ENCODE data around the gene UBLCP1.
A peak's percentile ranks its signal among the peaks of the same experiment; 100 is the strongest.
"Not testable (repeated sequence)": the region's sequence is repeated elsewhere in the genome, so short reads cannot be mapped to it uniquely, and the experiment has no call there.

Gene UBLCP1

DNA sequence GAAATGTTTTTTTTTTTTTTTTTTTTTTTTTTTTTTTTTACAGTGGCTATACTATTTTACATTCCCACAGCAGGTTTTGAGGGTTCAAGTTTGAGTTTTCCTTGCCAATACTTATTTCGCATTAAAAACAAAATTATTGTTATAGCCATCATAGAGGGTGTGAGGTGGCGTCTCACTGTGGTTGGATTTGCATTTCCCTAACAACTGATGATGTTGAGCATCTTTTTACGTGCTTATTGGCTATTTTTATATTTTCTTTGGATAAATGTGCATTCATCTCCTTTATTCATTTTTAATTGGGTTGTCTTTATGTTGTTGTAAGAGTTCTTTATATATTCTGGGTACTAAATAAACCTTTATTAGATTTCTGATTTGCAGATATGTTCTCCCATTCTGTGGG, 18.9 kb upstream of the UBLCP1 start:
- Histone ChIP-seq H3K4me1 (peaks cover 12 to 27% (median 21%) of the 10 kb centered on the region in 10 experiments), H3K27ac (no peak overlapping the region), H3K9me3 (replicated peaks in 1 of 11) (no peaks in the 10 kb centered on the region), H3K36me3 (no peaks in the 10 kb centered on the region), H4K20me1 (no peaks in the 10 kb centered on the region), H3K4me3 (no peak overlapping the region), H3K9ac (no peak overlapping the region), H3K4me2 (no peak overlapping the region), H3K27me3 (no peaks in the 10 kb centered on the region)
- no peak for TF ChIP-seq Cebpa-rat (IDR thresholded peaks at IDR 0.05)

DNA sequence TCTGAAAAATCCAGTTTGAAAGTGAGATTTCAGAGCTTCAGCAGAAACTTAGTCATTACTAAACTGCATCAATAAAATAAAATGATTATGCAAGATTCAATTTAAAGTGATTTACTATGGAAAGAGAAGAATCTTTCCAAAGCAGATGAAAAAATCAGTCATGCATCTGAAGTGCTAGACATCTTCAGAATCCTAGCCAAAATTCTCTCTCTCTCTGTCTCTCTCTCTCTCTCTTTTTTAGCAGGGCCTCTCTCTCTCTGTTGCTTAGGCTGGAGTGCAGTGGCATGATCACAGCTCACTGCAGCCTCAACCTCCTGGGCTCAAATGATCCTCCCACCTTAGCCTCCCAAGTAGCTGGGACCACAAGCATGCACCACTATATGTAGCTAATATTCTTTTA, 18.2 kb upstream of the UBLCP1 start:
- Histone ChIP-seq H3K9ac (no peak overlapping the region), H3K9me3 (replicated peaks in 1 of 11) (no peaks in the 10 kb centered on the region), H3K27ac (no peak overlapping the region), H3K4me3 (no peak overlapping the region), H3K4me1 (peaks cover 12 to 26% (median 21%) of the 10 kb centered on the region in 10 experiments), H3K27me3 (no peaks in the 10 kb centered on the region), H3K4me2 (no peak overlapping the region), H3K36me3 (no peaks in the 10 kb centered on the region), H4K20me1 (no peaks in the 10 kb centered on the region)
- no peak for TF ChIP-seq Cebpa-rat (IDR thresholded peaks at IDR 0.05)

DNA sequence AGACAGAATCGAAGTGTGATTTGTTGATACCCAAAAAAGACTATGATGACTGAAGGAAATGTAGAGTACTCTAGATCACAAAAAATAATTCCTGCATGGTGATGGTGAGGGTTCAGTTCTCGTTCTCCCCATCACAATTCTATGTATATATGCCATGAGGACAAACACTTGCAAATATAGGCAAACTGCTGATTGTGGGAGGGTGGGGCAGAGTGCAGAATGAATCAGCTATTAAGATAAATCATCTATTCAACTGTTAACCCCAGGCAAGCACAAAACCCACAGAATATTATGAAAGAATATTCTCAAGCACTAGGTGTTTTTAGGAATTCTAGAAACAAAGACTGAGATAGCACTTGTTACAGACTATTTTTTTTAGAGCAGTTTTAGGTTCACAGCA, 13.9 kb upstream of the UBLCP1 start:
- Histone ChIP-seq H3K36me3 (no peaks in the 10 kb centered on the region), H3K27me3 (no peaks in the 10 kb centered on the region)
- TF ChIP-seq Cebpa-rat (IDR thresholded peaks at IDR 0.05), result no peak

DNA sequence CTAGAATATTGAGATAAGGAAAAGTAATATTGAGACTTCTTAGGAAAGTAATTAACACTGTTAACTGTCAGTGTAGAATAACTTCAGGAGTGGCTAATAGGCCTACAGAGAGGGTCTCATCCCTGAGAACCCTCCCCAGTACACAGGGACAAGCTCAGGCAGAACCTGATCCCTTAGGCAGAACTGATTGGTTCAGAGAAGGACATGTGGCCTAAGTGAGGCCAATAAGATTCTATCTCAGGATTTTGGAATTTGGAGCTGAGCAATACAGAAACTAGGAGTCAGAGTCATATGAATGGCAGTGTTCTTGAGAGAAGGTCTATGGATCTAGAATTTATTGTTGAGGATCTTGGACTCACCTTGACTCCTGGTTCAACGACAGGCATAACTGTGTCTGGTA, 10.9 kb upstream of the UBLCP1 start:
- TF ChIP-seq Cebpa-rat (IDR thresholded peaks at IDR 0.05), result no peak

More for the DNA sequence above, 13.9 kb upstream of the UBLCP1 start:
- no peak overlapping the region for H3K4me3 ChIP-seq
- no peaks in the 10 kb centered on the region for H3K4me1 ChIP-seq
- H4K20me1 ChIP-seq, result no peaks in the 10 kb centered on the region
- no peaks in the 10 kb centered on the region for H3K9me3 ChIP-seq (replicated peaks in 1 of 11)
- no peak overlapping the region for H3K27ac ChIP-seq
- no peak overlapping the region for H3K9ac ChIP-seq
- H3K4me2 ChIP-seq, result no peak overlapping the region

DNA sequence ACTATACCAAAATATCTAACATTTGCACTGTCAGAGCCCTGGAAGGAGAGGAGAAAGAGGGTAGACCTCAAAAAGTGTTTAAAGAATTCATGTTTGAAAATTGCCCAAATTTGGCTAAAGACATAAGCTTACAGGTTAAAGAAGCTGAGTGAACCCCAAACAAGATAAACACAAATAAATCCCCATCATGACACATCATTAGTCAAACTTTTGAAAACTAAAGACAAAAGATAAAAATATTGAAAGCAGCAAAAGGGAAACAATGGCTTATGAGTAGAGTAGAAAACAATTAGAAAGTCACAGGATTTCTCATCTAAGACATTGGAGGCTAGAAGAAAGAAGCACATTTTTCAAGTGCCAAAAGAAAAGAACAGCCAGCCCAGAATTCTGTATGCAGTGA, 6.1 kb upstream of the UBLCP1 start:
- Histone ChIP-seq H3K36me3 (no peaks in the 10 kb centered on the region), H3K4me2 (no peak overlapping the region), H3K27me3 (no peaks in the 10 kb centered on the region), H3K9me3 (replicated peaks in 1 of 11) (peaks cover 8 to 23% (median 11%) of the 10 kb centered on the region in 11 experiments; a peak in 20 of 22 replicates), H3K4me3 (no peak overlapping the region), H3K27ac (no peak overlapping the region), H3K4me1 (peaks cover 0 to 4% (median under 1%) of the 10 kb centered on the region in 10 experiments; a peak in 5 of 20 replicates), H4K20me1 (no peaks in the 10 kb centered on the region), H3K9ac (no peak overlapping the region)
- TF ChIP-seq Cebpa-rat (IDR thresholded peaks at IDR 0.05), result no peak

More for the DNA sequence above, 10.9 kb upstream of the UBLCP1 start:
- no peak overlapping the region for H3K9ac ChIP-seq
- H3K9me3 ChIP-seq (replicated peaks in 1 of 11), result no peaks in the 10 kb centered on the region
- no peaks in the 10 kb centered on the region for H4K20me1 ChIP-seq
- no peaks in the 10 kb centered on the region for H3K36me3 ChIP-seq
- H3K4me1 ChIP-seq, result no peaks in the 10 kb centered on the region
- no peak overlapping the region for H3K27ac ChIP-seq
- no peak overlapping the region for H3K4me2 ChIP-seq
- H3K4me3 ChIP-seq, result no peak overlapping the region
- H3K27me3 ChIP-seq, result no peaks in the 10 kb centered on the region

DNA sequence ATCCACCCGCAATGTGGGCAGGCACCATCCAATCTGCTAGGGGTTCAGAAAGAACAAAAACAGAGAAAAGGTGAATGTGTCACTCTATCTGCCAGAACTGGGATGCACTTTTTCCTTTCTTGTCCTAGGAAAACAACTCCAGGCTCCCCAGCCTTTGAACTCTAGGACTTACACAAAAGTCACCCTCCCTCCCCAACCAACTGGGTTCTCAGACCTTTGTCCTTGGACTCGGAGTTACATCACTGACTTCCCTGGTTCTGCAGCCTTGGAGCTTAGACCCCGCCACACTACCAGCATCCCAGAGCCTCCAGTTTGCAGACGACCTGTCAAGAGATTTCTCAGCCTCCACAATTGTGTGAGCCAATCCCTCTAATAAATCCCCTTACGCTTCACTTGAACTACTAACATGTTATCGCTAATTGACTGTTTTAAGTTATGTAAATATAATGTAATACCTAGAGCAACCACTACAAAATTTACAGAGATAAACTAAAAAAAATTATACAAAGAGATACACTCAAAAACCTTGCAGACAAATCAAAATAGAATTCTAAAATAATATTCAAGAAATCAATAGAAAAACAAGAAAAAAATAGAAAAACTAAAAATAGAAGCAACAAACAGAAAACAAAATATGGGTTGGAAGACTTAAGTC, 5.3 kb upstream of the UBLCP1 start:
- no peak overlapping the region for H3K27ac ChIP-seq
- no peak overlapping the region for H3K9ac ChIP-seq
- H3K4me2 ChIP-seq, result no peak overlapping the region
- H3K36me3 ChIP-seq, result no peaks in the 10 kb centered on the region
- H4K20me1 ChIP-seq, result no peaks in the 10 kb centered on the region
- H3K4me3 ChIP-seq, result no peak overlapping the region
- H3K27me3 ChIP-seq, result peaks cover 0 to 5% (median 2%) of the 10 kb centered on the region in 11 experiments; a peak in 8 of 22 replicates
- H3K9me3 ChIP-seq (replicated peaks in 1 of 11), result peaks cover 14 to 30% (median 18%) of the 10 kb centered on the region in 11 experiments
- no peak for TF ChIP-seq Cebpa-rat (IDR thresholded peaks at IDR 0.05)
- H3K4me1 ChIP-seq, result peaks cover 0 to 12% (median 8%) of the 10 kb centered on the region in 10 experiments; a peak in 15 of 20 replicates

DNA sequence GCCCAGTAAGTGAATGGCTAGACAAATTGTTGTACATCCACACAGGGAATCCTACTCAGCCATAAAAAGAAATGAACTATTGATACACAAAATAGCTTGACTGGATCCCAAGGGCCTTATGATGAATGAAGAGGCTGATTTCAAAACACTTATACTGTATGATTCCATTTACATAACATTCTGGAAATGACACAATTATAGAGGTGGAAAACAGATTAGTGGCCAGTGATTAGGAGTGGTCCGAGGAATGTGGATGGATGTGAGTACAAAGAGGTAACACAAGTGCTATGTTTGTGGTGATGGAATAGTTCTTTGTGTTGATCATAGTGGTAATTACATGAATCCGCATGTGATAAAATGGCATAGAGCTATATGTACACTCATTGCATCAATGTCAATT, 4.7 kb upstream of the UBLCP1 start:
- Histone ChIP-seq H3K4me2 (no peak overlapping the region), H3K36me3 (no peaks in the 10 kb centered on the region), H3K27me3 (peaks cover 0 to 12% (median 8%) of the 10 kb centered on the region in 11 experiments; a peak in 12 of 22 replicates), H3K4me1 (peaks cover 0 to 17% (median 11%) of the 10 kb centered on the region in 10 experiments; a peak in 15 of 20 replicates), H4K20me1 (no peaks in the 10 kb centered on the region), H3K4me3 (no peak overlapping the region), H3K9me3 (replicated peaks in 1 of 11) (peaks cover 20 to 36% (median 24%) of the 10 kb centered on the region in 11 experiments), H3K9ac (no peak overlapping the region), H3K27ac (no peak overlapping the region)
- no peak for TF ChIP-seq Cebpa-rat (IDR thresholded peaks at IDR 0.05)

DNA sequence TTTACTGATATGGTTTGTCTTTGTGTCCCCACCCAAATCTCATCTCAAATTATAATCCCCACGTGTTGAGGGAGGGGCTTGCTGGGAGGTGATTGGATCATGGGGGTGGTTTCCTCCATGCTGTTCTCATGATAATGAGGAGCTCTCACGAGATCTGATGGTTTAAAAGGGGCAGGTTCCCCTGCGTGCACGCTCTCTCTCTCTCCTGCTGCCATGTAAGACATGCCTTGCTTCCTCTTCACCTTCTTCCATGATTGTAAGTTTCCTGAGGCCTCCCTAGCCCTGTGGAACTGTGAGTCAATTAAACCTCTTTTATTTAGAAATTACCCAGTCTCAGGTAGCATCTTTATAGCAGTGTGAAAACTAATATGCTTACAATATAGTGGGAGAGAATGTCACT, 2.9 kb upstream of the UBLCP1 start:
- not testable (repeated sequence) for H3K36me3 ChIP-seq, H3K4me2 ChIP-seq, H3K9ac ChIP-seq, H3K27ac ChIP-seq, H4K20me1 ChIP-seq, H3K4me3 ChIP-seq
- Histone ChIP-seq H3K27me3 (peaks cover 0 to 19% (median 11%) of the 10 kb centered on the region in 11 experiments; a peak in 12 of 22 replicates), H3K9me3 (replicated peaks in 1 of 11) (peaks cover 26 to 55% (median 36%) of the 10 kb centered on the region in 11 experiments), H3K4me1 (peaks cover 7 to 18% (median 13%) of the 10 kb centered on the region in 10 experiments; a peak in 16 of 20 replicates)

DNA sequence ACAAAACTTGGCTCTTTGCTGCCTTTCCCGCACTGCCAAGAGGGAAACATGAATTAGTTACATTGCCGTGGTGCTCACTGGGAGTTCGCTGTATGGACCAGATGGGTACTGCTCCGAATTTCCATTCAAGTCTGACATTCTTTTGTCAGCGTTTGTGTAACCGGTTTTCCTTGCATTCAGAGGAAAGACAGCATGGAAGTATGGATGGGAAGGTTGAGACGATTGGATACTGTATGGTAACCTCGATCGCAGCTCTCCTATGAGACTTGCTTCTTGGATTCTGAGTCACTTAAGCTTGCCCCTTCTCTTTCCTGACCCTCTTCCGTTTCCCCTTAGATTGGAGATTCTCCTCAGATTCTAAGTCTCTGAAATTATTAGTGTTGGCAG, 625 bp upstream of the UBLCP1 start:
- peaks cover 7 to 18% (median 13%) of the 10 kb centered on the region in 10 experiments; a peak in 16 of 20 replicates for H3K4me1 ChIP-seq
- peak overlapping the region; percentile 63 to 80 (median 72) for H3K4me2 ChIP-seq
- H4K20me1 ChIP-seq, result no peaks in the 10 kb centered on the region
- H3K4me3 ChIP-seq, result peak overlapping the region; percentile 55 to 80 (median 66)
- peaks cover 49 to 77% (median 59%) of the 10 kb centered on the region in 11 experiments for H3K9me3 ChIP-seq (replicated peaks in 1 of 11)
- H3K27ac ChIP-seq, result peak overlapping the region; percentile 62 to 82 (median 78); a peak in 21 of 22 replicates
- no peak for TF ChIP-seq Cebpa-rat (IDR thresholded peaks at IDR 0.05)
- H3K36me3 ChIP-seq, result peaks cover 0 to 13% (median 6%) of the 10 kb centered on the region in 11 experiments; a peak in 7 of 22 replicates
- peaks cover 0 to 19% (median 11%) of the 10 kb centered on the region in 11 experiments; a peak in 12 of 22 replicates for H3K27me3 ChIP-seq
- H3K9ac ChIP-seq, result peak overlapping the region; percentile 58 to 80 (median 72)
